ENCODE data around the gene SPATS2.
"Not testable (repeated sequence)": the region's sequence is repeated elsewhere in the genome, so short reads cannot be mapped to it uniquely, and the experiment has no call there.

The SPATS2 gene

DNA sequence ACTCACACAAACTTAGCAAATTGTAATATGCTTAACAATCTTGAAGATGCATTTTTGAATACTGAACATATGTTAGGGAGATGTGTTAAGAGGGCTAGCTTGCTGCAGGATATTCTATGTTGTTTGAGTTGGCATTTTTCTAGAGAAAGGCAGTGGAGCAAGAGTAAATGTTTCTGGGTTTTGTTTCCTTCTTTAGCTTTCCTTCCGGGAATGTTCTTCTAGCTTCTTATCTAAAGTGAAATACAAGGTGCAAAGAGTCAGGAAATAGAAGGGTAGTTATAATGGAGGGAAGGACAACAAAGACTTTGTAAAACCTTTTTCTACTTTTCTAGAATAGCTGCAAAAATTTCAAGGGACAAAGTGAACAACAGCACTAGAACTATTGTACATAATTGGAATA lies 94.0 kb downstream of the SPATS2 start:
- no peak for DNase-seq (ENCODE audit: low read depth in 2 of 3, low spot score in 2 of 3)

DNA sequence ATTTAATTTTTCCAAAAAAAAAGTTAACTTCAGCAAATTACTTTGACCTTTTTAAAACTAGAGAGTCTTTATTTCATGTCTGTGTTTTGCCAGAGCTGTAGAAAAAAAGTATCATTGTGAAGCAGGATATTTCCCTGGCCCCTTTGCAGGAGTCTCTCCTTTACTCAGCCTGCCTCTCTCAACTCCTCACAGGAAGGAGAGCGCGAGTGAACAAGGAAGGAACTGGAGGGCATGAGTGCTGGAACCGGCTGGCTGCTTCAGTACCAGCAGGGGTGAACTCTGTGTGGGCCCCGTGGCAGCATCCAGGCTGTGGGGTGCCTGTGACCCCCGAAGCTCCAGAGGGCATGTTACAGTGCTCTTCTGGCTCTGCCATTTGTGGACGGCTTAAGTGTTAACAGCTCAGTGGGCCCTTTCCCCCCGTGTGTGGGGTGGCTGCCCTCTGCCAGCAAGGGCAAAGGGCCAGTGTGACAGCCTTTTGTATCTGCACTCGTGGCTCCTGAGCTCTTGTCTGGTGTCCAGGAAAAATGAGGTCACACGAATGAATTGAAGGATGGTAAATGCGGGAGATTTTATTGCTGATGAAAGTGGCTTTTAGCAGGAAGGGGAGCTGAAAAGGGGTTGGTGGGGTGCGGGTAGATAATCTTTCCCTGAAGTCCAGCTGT lies 95.0 kb downstream of the SPATS2 start:
- no peak for DNase-seq (ENCODE audit: low read depth in 2 of 3, low spot score in 2 of 3)

DNA sequence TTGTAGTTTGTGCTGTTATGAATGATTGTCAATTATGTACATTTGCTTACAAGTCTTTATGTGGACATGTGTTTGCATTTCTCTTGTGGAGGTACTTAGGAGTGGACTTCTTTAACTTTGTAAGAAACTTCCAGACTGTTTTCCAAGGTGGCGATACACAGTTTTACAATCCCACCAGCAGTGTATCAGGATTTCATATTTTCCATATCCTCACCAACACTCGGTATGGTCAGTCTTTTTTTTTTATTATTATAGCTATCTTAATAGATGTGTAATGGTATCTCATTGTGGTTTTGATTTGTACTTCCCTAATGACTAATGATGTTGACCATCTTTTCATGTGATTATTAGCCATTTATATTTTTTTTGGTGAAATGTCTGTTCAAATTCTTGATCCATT lies 97.9 kb downstream of the SPATS2 start:
- no peak for DNase-seq (ENCODE audit: low read depth in 2 of 3, low spot score in 2 of 3)

DNA sequence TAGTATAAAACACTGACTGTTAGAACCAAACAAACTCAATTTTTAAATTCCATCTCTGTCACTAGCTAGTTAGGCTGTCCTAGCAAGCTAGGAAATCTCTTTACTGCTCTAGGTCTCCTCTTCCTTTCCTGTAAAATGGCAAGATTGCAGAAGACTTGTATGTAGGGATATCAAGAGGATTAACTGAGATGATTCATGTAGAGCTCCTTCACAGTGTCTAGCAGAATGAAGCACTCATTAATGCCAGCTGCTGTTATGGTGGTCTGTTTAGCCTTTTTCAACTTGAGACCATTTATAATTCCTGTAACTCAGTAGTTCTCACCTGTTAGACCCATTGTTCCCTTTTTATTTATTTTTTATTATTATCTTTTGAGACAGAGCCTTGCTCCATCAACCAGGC lies 103.7 kb downstream of the SPATS2 start:
- no peak for DNase-seq (ENCODE audit: low read depth in 2 of 3, low spot score in 2 of 3)

DNA sequence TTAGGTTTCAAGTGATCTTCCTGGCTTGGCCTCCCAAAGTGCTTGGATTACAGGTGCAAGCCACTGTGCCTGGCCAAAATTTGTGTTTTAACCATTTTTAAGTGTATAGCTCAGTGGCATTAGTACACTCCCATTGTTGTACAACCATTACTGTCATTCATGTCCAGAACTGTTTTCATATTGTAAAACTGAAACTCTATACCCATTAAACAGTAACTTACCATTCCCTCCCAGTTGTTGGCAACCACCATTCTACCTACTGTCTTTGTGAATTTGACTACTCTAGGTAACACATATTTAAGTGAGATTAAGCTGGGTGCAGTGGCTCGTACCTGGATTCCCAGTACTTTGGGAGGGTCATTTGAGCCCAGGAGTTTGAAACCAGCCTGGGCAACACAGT lies 104.3 kb downstream of the SPATS2 start:
- no peak for DNase-seq (ENCODE audit: low read depth in 2 of 3, low spot score in 2 of 3)

DNA sequence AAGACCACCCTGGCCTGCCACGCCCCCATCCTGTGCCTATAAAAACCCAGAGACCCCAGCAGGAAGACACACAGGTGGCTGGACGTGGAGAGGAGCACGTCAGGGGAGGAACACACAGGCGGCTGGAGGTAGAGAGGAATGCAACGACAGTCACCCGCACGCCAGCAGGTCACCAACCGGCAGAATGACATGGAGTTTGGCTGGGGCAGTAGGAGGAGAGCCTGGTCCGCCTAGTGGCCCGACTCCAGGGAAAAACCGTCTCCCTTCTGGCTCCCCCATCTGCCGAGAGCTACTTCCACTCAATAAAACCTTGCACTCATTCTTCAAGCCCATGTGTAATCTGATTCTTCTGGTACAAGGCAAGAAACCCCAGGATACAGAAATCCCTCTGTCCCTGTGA lies 108.8 kb downstream of the SPATS2 start:
- no peak for DNase-seq (ENCODE audit: low read depth in 2 of 3, low spot score in 2 of 3)

DNA sequence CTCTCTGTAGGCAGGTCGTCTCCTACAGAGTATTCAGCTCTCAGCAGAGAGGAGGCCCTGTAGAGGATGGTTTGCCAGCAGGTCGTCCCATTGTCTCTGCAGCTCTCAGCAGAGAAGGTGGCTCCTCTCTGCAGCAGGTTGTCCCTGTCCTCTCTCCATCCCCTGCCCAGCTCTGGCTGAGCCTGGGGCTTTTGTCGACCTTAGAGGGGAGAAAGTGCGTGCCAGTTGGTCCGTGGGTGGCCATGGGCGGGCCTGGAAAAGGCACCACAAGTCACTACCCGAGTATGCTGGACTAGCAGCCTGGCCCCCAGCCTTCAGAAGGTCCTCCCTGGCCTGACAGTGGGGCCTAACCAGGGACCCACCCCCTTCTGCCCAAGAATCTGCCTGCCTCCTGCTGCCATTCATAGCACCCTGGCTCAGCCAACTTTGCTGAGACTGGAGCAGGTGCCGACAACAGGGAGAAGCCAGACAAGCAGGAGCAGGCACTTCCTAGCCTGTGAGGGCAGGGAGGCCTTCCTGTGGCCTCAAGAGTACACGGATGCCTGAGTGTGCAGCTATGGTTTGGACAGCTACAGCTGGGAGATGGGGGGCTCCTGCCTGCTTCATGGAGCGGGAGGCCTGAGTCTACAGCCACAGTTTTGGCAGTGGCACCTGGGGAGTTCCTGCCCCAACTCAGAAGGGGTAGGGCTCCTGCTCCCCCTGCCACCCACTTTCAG lies 111.8 kb downstream of the SPATS2 start:
- DNase-seq (ENCODE audit: low read depth in 2 of 3, low spot score in 2 of 3), result no peak

DNA sequence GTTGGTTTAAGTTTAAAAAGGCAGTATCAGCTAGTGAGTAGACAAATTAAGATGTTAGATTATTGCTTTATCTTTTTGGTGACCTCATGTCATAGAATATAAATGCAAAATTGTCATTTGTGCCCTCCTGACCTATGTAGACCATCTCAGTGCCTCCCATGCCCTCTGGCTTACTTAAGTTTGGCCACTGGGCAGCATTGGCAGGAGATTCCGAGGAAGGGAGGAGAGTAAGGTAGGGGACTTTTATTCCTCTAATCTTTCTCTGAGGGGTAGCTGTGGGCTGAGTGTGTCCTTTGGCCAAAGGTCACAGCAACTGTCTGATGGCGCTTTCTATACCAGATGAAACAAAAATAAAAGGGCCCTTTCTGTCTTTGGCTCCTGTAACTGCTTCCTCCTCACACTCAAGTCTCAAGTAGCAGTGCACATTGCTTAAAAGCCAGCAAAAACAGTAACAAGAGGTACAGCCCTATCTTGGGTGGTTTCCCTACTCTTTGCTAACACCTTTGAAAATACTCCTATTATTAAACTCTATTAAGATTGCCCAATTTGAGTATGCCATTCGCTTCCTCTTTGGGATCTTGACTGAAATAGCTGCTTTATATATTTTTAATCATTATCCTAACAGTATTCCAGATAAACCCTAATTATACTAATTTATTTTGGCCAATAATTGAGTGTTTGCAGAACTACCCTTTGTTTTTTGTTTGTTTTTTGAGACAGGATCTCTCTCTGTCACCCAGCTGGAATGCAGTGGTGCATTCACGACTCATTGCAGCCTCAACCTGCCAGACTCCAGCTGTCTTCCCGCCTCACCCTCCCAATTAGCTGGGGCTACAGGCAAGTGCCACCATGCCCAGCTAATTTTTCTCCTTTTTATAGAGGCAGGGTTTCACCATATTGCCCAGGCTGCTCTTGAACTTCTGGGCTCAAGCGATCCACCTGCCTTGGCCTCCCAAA lies 115.1 kb downstream of the SPATS2 start:
- no peak for DNase-seq (ENCODE audit: low read depth in 2 of 3, low spot score in 2 of 3)

DNA sequence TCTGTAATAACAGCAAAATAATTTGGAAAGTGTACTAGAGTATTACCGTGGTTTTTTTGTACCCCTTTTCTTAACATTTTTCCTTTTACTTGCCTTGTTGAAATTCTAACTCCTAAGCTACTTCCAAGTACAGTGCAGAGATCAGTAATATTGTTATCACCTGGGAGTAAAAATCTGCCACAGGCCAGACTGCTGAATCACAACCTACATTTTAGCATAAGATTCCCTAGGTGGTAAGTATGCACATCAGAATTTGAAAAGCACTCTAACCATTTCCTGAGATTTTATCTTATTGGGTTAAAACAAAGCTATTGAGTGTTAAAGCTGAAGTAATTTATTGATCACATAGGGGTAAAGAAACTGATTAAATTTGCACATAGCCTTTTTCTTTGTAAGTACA lies 116.4 kb downstream of the SPATS2 start:
- DNase-seq (ENCODE audit: low read depth in 2 of 3, low spot score in 2 of 3), result no peak

DNA sequence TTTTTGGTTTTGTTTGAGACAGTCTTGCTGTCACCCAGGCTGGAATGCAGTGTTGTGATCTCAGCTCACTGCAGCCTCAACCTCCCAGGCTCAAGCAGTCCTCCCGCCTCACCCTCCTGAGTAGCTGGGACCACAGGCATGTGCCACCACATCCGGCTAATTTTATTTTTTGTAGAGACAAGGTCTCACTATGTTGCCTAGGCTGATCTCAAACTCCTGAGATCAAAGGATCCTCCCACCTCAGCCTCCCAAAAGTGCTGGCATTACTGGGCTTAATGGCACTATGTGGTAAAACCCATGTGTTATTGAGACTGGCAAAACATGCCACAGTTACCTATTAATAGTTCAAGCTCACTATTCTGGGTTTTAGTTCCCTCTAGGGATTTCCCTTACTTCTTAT lies 120.3 kb downstream of the SPATS2 start:
- no peak for DNase-seq (ENCODE audit: low read depth in 2 of 3, low spot score in 2 of 3)

DNA sequence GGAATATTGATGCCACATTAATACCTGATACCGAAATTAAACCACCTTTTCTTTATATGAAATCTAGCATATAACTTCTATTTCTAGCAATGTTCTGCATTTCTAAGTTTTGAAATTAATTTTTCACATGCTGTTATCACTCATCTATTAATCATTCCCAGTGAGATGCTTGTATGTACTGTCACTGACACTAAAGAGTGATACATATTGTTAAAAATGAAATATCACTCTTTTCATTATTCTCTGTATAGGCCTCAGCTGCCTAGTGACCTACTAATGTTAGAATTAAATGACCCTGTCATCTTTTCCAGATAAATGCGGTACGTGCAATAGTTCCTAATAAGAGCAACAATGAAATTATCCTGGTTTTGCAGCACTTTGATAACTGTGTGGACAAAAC lies 121.9 kb downstream of the SPATS2 start:
- no peak for DNase-seq (ENCODE audit: low read depth in 2 of 3, low spot score in 2 of 3)

DNA sequence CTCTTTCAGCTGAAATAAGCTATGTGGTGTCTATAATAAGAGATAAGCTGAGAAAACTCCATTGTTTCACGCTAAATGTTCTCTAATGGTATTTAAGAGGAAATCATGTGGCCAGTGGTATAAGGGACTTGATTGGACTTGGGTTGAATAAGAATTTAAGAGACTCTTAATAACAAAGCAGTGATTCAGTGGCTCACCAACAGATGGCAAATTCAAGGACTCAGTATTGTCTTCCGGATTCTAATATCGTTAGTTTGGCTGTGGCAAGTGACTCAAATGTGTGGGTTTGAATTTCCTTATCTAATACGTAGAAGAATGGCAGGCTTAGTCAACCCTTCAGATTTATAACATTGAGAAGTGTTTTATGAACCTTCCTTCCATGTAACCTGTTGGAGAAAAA lies 122.5 kb downstream of the SPATS2 start:
- DNase-seq (ENCODE audit: low read depth in 2 of 3, low spot score in 2 of 3), result no peak

DNA sequence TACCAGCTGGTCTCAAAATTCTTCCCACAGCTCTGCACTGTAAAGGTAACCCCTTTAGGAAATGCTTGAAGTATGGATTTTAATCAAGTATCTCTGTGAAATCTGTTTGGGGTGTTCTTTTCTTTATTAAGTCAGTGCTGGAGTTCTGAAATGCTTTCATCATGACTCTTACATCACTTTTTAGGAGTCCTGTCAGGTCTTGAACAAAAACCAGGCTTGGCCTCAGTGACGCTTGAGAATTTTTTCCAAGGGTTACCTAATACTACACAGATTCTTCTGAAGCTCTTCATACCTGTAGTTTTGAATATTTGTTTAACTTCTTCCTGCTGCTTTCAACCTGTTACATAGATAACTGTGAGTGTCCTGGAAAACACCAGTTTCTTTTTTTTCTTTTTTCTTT lies 124.6 kb downstream of the SPATS2 start:
- no peak for DNase-seq (ENCODE audit: low read depth in 2 of 3, low spot score in 2 of 3)

DNA sequence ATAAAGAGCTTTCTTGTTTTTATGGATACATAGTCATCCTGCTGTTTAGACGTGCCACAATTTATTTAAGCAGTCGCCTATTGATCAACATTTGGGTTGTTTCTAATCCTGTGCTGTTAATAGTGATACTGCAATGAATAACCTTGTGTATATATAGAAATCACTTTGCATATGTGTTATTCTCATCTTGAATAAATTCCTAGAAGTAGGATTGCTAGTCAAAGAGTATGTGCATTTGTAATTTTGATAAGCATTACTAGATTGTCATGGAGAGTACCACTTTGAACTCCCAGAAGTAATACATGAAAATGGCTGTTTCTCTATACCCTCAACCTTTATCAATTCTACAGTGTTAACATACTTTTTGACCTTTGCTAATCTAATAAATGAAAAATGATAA lies 126.6 kb downstream of the SPATS2 start:
- DNase-seq (ENCODE audit: low read depth in 2 of 3, low spot score in 2 of 3), result no peak

DNA sequence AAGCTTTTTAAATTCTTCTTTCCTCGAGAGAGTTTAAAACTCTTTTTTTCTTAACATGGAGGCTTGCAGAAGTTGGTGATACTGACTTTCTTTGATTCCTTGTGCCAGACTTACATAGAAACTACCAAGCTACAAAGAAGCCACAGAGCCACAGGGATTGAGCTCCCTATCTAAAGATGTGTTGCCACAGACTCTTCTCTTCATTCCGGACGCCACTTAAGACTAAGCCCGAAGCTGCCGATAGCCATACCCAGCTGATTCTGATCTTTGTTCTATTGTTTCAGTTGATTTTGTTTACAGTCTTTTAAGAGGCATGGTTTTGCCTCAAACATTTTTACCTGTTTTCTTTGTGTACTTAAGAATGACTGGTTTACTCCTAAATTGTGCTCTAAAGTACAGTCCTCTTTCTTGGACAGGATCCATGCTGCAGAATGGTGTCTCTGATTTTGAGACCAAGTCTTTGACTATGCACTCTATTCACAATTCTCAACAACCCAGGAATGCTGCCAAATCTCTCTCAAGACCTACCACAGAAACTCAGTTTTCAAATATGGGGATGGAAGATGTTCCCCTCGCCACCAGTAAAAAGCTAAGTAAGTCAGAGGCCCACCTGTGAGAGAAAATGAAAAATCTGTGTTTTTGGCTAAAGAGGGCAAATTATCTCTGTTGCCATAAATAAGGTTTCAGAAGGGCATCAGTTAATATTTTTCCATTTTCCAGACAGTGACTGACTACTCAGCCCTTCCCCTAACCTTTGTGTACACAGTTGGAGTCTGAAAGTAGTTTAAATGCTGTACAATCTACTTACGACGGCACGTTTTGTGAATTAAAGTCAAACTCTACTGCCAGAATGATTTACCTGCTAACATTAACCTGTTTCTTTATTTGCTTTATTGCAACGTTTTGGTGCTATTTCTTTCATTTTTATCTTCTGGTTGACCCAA lies 129.4 kb downstream of the SPATS2 start:
- DNase-seq (ENCODE audit: low read depth in 2 of 3, low spot score in 2 of 3), result no peak

DNA sequence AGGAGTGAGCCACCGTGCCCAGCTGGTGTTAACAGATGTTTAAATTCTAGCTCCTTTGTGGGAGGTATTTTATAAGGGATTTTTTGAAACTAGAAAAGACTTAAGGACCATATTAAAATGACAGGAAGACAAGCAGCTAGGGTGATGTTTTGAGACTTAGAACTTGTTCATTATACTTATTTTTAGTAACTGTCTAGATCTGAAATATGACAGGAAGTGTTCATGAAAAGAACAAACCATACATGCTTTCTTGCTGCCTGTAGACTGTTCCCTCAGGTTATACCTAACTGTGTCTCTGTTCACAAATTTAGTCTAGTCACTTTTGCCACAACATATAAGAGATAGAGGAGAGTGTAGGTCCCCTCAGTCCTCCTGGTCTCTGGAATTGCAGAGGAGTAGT lies 134.6 kb downstream of the SPATS2 start:
- DNase-seq (ENCODE audit: low read depth in 2 of 3, low spot score in 2 of 3), result no peak

DNA sequence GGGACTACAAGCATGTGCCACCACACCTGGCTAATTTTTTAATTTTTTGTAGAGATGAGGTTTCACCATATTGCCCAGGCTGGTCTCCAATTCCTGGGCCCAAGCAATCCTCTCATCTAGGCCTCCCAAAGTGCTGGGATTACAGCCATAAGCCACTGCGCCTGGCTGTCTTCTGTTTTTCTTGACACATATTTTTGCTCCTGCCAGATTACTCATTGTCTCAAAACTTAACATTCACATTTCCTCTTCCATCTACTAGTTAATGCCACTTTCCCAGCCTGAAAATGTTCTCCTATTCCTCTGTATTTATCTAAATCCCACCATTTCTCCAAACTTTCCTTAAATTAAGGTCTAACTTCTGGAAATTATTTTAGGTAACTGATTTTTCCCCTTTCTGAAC lies 135.3 kb downstream of the SPATS2 start:
- DNase-seq (ENCODE audit: low read depth in 2 of 3, low spot score in 2 of 3), result no peak

DNA sequence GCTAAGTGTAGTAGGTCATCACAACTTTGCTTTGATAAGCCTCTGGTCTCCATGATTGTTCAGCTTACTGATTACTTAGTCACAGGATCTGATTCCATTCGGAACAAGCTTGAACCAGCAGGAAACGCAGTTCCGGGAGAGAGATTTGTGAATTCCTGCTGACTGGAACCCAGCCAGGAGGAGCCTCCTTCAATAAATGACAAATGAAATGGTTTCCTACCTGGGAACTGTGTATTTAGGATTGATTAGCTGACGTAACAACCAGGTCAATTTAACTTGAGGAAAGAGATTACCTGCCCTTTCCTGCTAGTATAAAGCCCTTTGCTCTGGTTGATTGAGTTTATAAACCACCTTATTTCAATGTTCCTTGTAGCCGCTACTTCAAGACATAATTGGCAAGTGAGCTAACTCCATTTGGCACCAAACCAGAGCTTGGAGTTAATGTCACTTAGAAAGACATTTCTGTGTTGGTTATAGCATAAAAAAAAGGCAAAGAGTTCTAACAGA lies 136.5 kb downstream of the SPATS2 start:
- no peak for DNase-seq (ENCODE audit: low read depth in 2 of 3, low spot score in 2 of 3)

DNA sequence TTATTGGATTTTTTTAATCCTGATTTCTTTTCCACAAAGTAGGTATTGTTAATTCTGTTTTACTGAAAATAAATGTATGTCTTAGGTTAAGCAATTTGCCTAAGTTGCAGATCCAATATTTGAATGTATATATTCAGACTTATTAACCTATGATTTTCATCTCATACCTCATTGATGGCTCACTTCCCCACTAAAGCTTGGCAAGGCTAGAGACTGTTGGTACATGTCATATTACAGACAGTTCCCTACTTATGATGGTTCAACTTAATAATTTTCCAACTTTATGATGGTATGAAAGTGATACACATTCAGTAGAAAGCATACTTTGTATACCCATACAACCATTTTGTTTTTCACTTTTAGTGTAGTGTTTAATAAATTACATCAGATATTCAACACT lies 138.4 kb downstream of the SPATS2 start:
- no peak for DNase-seq (ENCODE audit: low read depth in 2 of 3, low spot score in 2 of 3)

DNA sequence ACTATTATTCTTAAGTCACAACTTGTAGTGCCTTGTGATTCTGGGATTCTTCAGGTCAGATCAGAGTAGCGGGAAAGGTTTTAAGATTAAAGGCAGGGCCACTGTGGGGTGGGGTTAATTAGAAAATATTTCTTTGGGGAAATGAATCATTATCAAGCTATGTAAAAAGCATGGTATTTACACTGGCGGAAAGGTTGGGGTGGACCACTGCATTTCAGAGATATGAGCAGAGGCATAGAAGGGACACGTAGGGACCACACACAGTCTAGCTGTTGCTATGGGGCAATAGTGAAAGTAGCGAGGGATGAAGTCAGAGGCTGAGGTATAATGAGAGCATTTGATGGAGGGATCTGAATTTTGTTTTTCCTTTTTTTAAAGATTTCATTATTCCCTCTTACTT lies 139.9 kb downstream of the SPATS2 start:
- DNase-seq (ENCODE audit: low read depth in 2 of 3, low spot score in 2 of 3), result no peak

DNA sequence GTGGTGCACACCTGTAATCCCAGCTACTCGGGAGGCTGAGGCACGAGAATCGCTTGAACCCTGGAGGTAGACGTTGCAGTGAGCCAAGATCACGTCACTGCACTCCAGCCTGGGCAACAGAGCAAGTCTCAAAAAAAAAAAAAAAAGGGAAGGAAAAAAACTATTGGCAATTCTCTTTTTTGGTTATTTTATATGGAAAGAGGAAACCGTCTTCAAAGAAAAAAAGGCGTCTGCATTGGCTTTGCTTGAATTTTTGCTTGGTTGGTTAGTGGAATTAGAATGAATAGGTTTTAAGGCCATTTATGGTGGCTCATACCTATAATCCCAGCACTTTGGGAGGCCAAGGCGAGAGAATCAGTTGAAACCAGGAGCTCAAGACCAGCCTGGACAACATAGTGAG lies 142.4 kb downstream of the SPATS2 start:
- not testable (repeated sequence) for DNase-seq (ENCODE audit: low read depth in 2 of 3, low spot score in 2 of 3)
